DMS 273 (cell line): Measurements from ENCODE around the gene TMEM218.
"Not testable (repeated sequence)": the region's sequence is repeated elsewhere in the genome, so short reads cannot be mapped to it uniquely, and the experiment has no call there.

Source experiments
- DNase-seq: peaks from one replicate; lab custom pipeline; 2025; ENCODE audit not compliant: unreplicated experiment; lab: John Stamatoyannopoulos, UW

TMEM218 gene

GRCh38 chr11:125090816-125091215 is 20.6 kb downstream of the TMEM218 start:
- DNase-seq = no peak

GRCh38 chr11:125090151-125090550 is 21.3 kb downstream of the TMEM218 start:
- not testable (repeated sequence) for DNase-seq

- DNase-seq = not testable (repeated sequence)
These were observed 21.9 kb downstream of the TMEM218 start for GRCh38 chr11:125089481-125089880.

GRCh38 chr11:125088576-125089455 is 22.6 kb downstream of the TMEM218 start:
- no peak for DNase-seq

GRCh38 chr11:125088123-125088522 is 23.3 kb downstream of the TMEM218 start:
- DNase-seq = no peak

- DNase-seq = no peak
These were observed 24.7 kb downstream of the TMEM218 start for GRCh38 chr11:125086633-125087296.

GRCh38 chr11:125085301-125086081 is 25.9 kb downstream of the TMEM218 start:
- no peak for DNase-seq

GRCh38 chr11:125084761-125085231 is 26.6 kb downstream of the TMEM218 start:
- no peak for DNase-seq

- DNase-seq = no peak
These were observed 27.4 kb downstream of the TMEM218 start for GRCh38 chr11:125084057-125084416.

- DNase-seq = no peak
These were observed 27.9 kb downstream of the TMEM218 start for GRCh38 chr11:125083312-125084056.

- DNase-seq = no peak
These were observed 28.7 kb downstream of the TMEM218 start for GRCh38 chr11:125082611-125083311.

- DNase-seq = no peak
These were observed 29.4 kb downstream of the TMEM218 start for GRCh38 chr11:125082040-125082439.

GRCh38 chr11:125081098-125081798 is 30.2 kb downstream of the TMEM218 start:
- DNase-seq = no peak

GRCh38 chr11:125080531-125080911 is 30.9 kb downstream of the TMEM218 start:
- DNase-seq = no peak

- DNase-seq = no peak
These were observed 31.4 kb downstream of the TMEM218 start for GRCh38 chr11:125079878-125080530.

GRCh38 chr11:125079151-125079877 is 32.1 kb downstream of the TMEM218 start:
- DNase-seq = no peak

- no peak for DNase-seq
These were observed 32.8 kb downstream of the TMEM218 start for GRCh38 chr11:125078516-125079140.

- no peak for DNase-seq
These were observed 33.4 kb downstream of the TMEM218 start for GRCh38 chr11:125078016-125078415.
